Measurements from ENCODE around the gene RMND5A. TPM values are rescaled to one million over a fixed set of nuclear protein-coding genes. Genes with fewer than 3 reads are reported as not detected.

Gene RMND5A
- total RNA-seq, 1 donor from 2014 or later = 28.5 TPM

- DNase-seq (no peak), ATAC-seq (no peak)
- H3K4me1 ChIP-seq = no peaks in the 10 kb centered on the region
- H3K36me3 ChIP-seq = peaks cover 72% of the 10 kb centered on the region
- H3K9me3 ChIP-seq = no peaks in the 10 kb centered on the region
- intact Hi-C loops (cut with DNase I) = no loop called here
- H3K4me3 ChIP-seq = no peak overlapping the region
- no peak overlapping the region for H3K27ac ChIP-seq
- no peaks in the 10 kb centered on the region for H3K27me3 ChIP-seq
- no peak for TF ChIP-seq CTCF (IDR thresholded peaks at IDR 0.05)
Observed at GRCh38 chr2:86772611-86773010, 52.5 kb downstream of the RMND5A start.

- intact Hi-C loops (cut with DNase I) = no loop called here
- no peak for ATAC-seq
- DNase-seq = no peak
- Histone ChIP-seq H3K27me3 (no peaks in the 10 kb centered on the region), H3K4me3 (no peak overlapping the region), H3K9me3 (no peaks in the 10 kb centered on the region), H3K4me1 (no peaks in the 10 kb centered on the region), H3K36me3 (peaks cover 57% of the 10 kb centered on the region), H3K27ac (no peak overlapping the region)
- TF ChIP-seq CTCF (IDR thresholded peaks at IDR 0.05) = no peak
Observed at GRCh38 chr2:86774862-86775261, 54.8 kb downstream of the RMND5A start.

- no peak for TF ChIP-seq CTCF (IDR thresholded peaks at IDR 0.05)
- Histone ChIP-seq H3K27me3 (no peaks in the 10 kb centered on the region), H3K27ac (no peak overlapping the region), H3K4me3 (no peak overlapping the region), H3K4me1 (no peaks in the 10 kb centered on the region), H3K36me3 (peaks cover 53% of the 10 kb centered on the region), H3K9me3 (no peaks in the 10 kb centered on the region)
- DNase-seq (no peak), ATAC-seq (no peak)
- intact Hi-C loops (cut with DNase I) = no loop called here
Observed at GRCh38 chr2:86775338-86775737, 55.2 kb downstream of the RMND5A start.

- TF ChIP-seq CTCF (IDR thresholded peaks at IDR 0.05) = no peak
- H3K4me1 ChIP-seq = no peaks in the 10 kb centered on the region
- no peaks in the 10 kb centered on the region for H3K27me3 ChIP-seq
- H3K4me3 ChIP-seq = no peak overlapping the region
- DNase-seq (no peak), ATAC-seq (no peak)
- peaks cover 41% of the 10 kb centered on the region for H3K36me3 ChIP-seq
- no peak overlapping the region for H3K27ac ChIP-seq
- H3K9me3 ChIP-seq = no peaks in the 10 kb centered on the region
- intact Hi-C loops (cut with DNase I) = no loop called here
Observed at GRCh38 chr2:86776532-86776931, 56.4 kb downstream of the RMND5A start.

- H3K4me3 ChIP-seq = no peak overlapping the region
- H3K4me1 ChIP-seq = no peaks in the 10 kb centered on the region
- no peak overlapping the region for H3K27ac ChIP-seq
- no peaks in the 10 kb centered on the region for H3K27me3 ChIP-seq
- H3K9me3 ChIP-seq = no peaks in the 10 kb centered on the region
- TF ChIP-seq CTCF (IDR thresholded peaks at IDR 0.05) = no peak
- peaks cover 16% of the 10 kb centered on the region for H3K36me3 ChIP-seq
- no peak for ATAC-seq
- intact Hi-C loops (cut with DNase I) = no loop called here
- no peak for DNase-seq
Observed at GRCh38 chr2:86778957-86779356, 58.9 kb downstream of the RMND5A start.

- DNase-seq (no peak), ATAC-seq (no peak)
- no peak overlapping the region for H3K27ac ChIP-seq
- no peaks in the 10 kb centered on the region for H3K27me3 ChIP-seq
- H3K4me1 ChIP-seq = no peaks in the 10 kb centered on the region
- no peak for TF ChIP-seq CTCF (IDR thresholded peaks at IDR 0.05)
- no peaks in the 10 kb centered on the region for H3K9me3 ChIP-seq
- intact Hi-C loops (cut with DNase I) = no loop called here
- H3K36me3 ChIP-seq = peaks cover 6% of the 10 kb centered on the region
- no peak overlapping the region for H3K4me3 ChIP-seq
Observed at GRCh38 chr2:86779971-86780370, 59.9 kb downstream of the RMND5A start.

Measured in upper lobe of right lung (tissue), 1 donor.